ENCODE results near the gene ZNF639.

The ZNF639 gene

GRCh38 chr3:179322286-179323196 lies at the start of gene ZNF639 (continued):
- TF ChIP-seq, protein P1, sequence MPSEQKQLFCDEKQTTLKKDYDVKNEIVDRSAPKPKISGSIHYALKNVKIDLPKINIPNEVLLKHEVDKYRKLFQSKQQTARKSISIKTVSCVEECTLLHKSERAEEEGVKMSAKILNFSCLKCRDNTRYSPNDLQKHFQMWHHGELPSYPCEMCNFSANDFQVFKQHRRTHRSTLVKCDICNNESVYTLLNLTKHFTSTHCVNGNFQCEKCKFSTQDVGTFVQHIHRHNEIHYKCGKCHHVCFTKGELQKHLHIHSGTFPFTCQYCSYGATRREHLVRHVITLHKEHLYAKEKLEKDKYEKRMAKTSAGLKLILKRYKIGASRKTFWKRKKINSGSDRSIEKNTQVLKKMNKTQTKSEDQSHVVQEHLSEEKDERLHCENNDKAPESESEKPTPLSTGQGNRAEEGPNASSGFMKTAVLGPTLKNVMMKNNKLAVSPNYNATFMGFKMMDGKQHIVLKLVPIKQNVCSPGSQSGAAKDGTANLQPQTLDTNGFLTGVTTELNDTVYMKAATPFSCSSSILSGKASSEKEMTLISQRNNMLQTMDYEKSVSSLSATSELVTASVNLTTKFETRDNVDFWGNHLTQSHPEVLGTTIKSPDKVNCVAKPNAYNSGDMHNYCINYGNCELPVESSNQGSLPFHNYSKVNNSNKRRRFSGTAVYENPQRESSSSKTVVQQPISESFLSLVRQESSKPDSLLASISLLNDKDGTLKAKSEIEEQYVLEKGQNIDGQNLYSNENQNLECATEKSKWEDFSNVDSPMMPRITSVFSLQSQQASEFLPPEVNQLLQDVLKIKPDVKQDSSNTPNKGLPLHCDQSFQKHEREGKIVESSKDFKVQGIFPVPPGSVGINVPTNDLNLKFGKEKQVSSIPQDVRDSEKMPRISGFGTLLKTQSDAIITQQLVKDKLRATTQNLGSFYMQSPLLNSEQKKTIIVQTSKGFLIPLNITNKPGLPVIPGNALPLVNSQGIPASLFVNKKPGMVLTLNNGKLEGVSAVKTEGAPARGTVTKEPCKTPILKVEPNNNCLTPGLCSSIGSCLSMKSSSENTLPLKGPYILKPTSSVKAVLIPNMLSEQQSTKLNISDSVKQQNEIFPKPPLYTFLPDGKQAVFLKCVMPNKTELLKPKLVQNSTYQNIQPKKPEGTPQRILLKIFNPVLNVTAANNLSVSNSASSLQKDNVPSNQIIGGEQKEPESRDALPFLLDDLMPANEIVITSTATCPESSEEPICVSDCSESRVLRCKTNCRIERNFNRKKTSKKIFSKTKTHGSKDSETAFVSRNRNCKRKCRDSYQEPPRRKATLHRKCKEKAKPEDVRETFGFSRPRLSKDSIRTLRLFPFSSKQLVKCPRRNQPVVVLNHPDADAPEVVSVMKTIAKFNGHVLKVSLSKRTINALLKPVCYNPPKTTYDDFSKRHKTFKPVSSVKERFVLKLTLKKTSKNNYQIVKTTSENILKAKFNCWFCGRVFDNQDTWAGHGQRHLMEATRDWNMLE (tag by site-specific recombination; conservative IDR thresholded peaks at IDR 0.05; ENCODE audit: low read depth), result no peak
- no peak for TF ChIP-seq ZNF426 (tag by site-specific recombination; IDR thresholded peaks at IDR 0.05)
- no peak for TF ChIP-seq ZNF10 (tag by site-specific recombination; IDR thresholded peaks at IDR 0.05)
- TF ChIP-seq ZNF335 (tag by site-specific recombination; conservative IDR thresholded peaks at IDR 0.05), result peak; percentile 70
- TF ChIP-seq ZNF670 (tag by site-specific recombination; IDR thresholded peaks at IDR 0.05; ENCODE audit: low read depth), result no peak
- no peak for TF ChIP-seq ZNF623 (tag by site-specific recombination; IDR thresholded peaks at IDR 0.05)
- TF ChIP-seq, protein P2, sequence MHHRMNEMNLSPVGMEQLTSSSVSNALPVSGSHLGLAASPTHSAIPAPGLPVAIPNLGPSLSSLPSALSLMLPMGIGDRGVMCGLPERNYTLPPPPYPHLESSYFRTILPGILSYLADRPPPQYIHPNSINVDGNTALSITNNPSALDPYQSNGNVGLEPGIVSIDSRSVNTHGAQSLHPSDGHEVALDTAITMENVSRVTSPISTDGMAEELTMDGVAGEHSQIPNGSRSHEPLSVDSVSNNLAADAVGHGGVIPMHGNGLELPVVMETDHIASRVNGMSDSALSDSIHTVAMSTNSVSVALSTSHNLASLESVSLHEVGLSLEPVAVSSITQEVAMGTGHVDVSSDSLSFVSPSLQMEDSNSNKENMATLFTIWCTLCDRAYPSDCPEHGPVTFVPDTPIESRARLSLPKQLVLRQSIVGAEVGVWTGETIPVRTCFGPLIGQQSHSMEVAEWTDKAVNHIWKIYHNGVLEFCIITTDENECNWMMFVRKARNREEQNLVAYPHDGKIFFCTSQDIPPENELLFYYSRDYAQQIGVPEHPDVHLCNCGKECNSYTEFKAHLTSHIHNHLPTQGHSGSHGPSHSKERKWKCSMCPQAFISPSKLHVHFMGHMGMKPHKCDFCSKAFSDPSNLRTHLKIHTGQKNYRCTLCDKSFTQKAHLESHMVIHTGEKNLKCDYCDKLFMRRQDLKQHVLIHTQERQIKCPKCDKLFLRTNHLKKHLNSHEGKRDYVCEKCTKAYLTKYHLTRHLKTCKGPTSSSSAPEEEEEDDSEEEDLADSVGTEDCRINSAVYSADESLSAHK (tag by site-specific recombination; IDR thresholded peaks at IDR 0.05), result no peak
- TF ChIP-seq ZNF16 (tag by site-specific recombination; IDR thresholded peaks at IDR 0.05; ENCODE audit: low read depth), result no peak
- TF ChIP-seq HOXA7 (CRISPR knock-in tag; IDR thresholded peaks at IDR 0.05; ENCODE audit: borderline replicate concordance), result no peak
- no peak for TF ChIP-seq ZNF202 (tag by site-specific recombination; IDR thresholded peaks at IDR 0.05; ENCODE audit: borderline replicate concordance)
- TF ChIP-seq, protein P3, sequence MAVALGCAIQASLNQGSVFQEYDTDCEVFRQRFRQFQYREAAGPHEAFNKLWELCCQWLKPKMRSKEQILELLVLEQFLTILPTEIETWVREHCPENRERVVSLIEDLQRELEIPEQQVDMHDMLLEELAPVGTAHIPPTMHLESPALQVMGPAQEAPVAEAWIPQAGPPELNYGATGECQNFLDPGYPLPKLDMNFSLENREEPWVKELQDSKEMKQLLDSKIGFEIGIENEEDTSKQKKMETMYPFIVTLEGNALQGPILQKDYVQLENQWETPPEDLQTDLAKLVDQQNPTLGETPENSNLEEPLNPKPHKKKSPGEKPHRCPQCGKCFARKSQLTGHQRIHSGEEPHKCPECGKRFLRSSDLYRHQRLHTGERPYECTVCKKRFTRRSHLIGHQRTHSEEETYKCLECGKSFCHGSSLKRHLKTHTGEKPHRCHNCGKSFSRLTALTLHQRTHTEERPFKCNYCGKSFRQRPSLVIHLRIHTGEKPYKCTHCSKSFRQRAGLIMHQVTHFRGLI (tag by site-specific recombination; IDR thresholded peaks at IDR 0.05), result no peak
- peak; percentile 65; the same call in 1 of the 2 replicates for TF ChIP-seq KLF7 (tag by site-specific recombination; IDR thresholded peaks at IDR 0.05; ENCODE audit: borderline replicate concordance)
- TF ChIP-seq MYNN (tag by site-specific recombination; IDR thresholded peaks at IDR 0.05; ENCODE audit: borderline replicate concordance), result no peak
- no peak for TF ChIP-seq ZNF19 (tag by site-specific recombination; IDR thresholded peaks at IDR 0.05; ENCODE audit: low read depth)
- TF ChIP-seq SP2 (tag by site-specific recombination; IDR thresholded peaks at IDR 0.05), result peak; percentile 41; the same call in 1 of the 2 replicates
- peak; percentile 46; the same call in 1 of the 2 replicates for TF ChIP-seq ZNF324 (tag by site-specific recombination; IDR thresholded peaks at IDR 0.05)
- TF ChIP-seq SCRT1 (tag by site-specific recombination; IDR thresholded peaks at IDR 0.05; ENCODE audit: borderline replicate concordance), result no peak
- TF ChIP-seq ZNF114 (tag by site-specific recombination; IDR thresholded peaks at IDR 0.05), result no peak
- TF ChIP-seq ZIC2 (tag by site-specific recombination; IDR thresholded peaks at IDR 0.05), result peak; percentile 66
- TF ChIP-seq ZNF792 (tag by site-specific recombination; IDR thresholded peaks at IDR 0.05), result no peak
- TF ChIP-seq ZNF692 (tag by site-specific recombination; IDR thresholded peaks at IDR 0.05), result peak; percentile 77
- TF ChIP-seq ZNF514 (tag by site-specific recombination; IDR thresholded peaks at IDR 0.05), result no peak
- TF ChIP-seq KLF16 (tag by site-specific recombination; IDR thresholded peaks at IDR 0.05), result peak; percentile 66; the same call in 1 of the 2 replicates
- no peak for TF ChIP-seq ZNF830 (tag by site-specific recombination; IDR thresholded peaks at IDR 0.05; ENCODE audit: low read depth)
- TF ChIP-seq, protein P4, sequence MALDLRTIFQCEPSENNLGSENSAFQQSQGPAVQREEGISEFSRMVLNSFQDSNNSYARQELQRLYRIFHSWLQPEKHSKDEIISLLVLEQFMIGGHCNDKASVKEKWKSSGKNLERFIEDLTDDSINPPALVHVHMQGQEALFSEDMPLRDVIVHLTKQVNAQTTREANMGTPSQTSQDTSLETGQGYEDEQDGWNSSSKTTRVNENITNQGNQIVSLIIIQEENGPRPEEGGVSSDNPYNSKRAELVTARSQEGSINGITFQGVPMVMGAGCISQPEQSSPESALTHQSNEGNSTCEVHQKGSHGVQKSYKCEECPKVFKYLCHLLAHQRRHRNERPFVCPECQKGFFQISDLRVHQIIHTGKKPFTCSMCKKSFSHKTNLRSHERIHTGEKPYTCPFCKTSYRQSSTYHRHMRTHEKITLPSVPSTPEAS (tag by site-specific recombination; IDR thresholded peaks at IDR 0.05), result no peak
- TF ChIP-seq MEIS1 (CRISPR knock-in tag; IDR thresholded peaks at IDR 0.05; ENCODE audit: borderline replicate concordance), result no peak

Measured in HEK293 (cell line).